HUDEP-2 (cell line): ENCODE data around the gene MOV10L1.
"Not testable (repeated sequence)": the region's sequence is repeated elsewhere in the genome, so short reads cannot be mapped to it uniquely, and the experiment has no call there.

Source experiments
- DNase-seq, 76 experiments: peaks; one replicate each; lab custom pipeline; 2025; ENCODE audit not compliant: unreplicated experiment in 76 of 76; lab: John Stamatoyannopoulos, UW

Gene MOV10L1

DNA sequence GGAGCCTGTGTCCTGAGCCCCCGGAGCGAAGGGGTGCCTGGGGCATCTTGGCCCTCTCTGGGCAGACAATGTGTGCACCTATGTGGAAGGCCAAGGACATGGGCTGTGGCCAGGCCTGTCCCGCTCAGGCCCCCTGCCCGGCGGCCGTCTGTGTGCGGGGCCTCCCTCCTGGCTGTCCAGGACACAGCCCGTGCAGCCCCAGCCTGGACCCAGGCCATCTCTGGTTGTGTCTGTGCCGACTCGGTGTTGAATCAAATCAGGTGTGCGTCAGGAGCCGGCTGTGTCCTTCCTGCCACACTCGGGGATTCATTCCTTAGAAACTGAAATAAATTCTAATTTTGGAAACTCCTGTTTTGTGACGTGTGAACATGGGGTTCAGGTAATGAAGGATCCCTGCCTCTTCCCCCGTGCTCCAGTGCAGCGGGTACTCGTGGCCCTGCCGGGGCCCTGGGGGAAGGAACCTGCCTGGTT lies 109.5 kb downstream of the MOV10L1 start:
- DNase-seq = no peak

GRCh38 chr22:50199829-50200460 lies 110.1 kb downstream of the MOV10L1 start:
- DNase-seq = peak in 1 of 76 experiments; percentile 10

DNA sequence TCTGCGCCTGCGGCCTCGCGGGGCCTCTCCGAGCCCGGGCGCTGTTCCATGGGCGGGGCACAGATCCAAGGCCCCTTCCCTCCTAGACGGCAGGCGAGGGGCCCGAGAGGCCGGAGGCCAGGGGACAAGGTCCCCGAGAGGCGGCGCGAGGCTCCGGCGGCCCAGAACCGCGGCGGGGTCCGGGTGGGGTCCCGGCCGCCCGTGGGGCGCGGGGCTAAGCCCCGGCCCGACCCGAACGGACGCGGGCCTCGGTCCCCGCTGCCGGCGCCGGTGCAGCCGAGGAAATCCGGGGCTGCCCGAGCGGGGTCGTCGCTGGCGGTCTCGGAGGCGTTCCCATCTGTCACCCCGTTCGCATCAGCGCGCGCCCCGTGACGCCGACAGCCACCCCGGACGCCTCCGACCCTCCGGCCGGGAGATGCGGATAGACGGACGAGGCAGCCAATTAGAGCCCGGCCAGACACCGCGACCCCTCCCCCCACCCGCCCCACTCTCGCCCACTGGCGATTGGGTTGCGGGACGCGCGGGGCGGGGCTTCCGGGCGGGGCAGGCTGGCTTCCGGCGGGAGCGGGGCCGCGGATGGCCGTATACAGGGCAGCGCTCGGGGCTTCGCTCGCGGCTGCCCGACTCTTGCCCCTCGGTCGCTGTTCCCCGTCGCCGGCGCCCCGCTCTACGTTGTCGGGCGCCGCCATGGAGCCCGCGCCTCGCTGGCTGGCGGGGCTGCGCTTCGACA lies 110.8 kb downstream of the MOV10L1 start, which contains the start of gene SELENOO:
TSS of gene SELENOO (plus strand) at position 551 of the 730 bp plus-strand sequence. CDS start at position 577, 26 bp downstream.
- DNase-seq = peak in 71 of 76 experiments; percentile 20 to 92 (median 80)

GRCh38 chr22:50201191-50202129 lies 111.7 kb downstream of the MOV10L1 start:
- peak in 19 of 76 experiments; percentile 6 to 49 (median 22) for DNase-seq

- no peak for DNase-seq
Observed at GRCh38 chr22:50202130-50202666, 112.4 kb downstream of the MOV10L1 start.

DNA sequence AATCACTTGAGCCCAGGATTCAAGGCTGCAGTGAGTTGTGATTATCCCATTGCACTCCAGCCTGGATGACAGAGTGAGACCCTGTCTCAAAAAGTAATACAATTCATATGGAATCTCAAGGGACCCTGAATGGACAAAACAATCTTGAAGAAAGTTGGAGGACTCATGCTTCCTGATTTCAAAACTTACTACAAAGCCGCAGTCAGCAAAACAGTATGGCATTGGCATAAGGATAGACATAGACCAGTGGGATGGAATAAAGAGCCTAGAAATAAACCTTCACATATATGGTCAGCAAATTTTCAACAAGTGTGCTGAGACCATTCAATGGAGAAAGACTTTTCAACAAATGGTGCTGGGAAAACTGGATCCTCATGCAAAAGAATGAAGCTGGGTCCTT lies 113.5 kb downstream of the MOV10L1 start:
- DNase-seq = no peak

DNA sequence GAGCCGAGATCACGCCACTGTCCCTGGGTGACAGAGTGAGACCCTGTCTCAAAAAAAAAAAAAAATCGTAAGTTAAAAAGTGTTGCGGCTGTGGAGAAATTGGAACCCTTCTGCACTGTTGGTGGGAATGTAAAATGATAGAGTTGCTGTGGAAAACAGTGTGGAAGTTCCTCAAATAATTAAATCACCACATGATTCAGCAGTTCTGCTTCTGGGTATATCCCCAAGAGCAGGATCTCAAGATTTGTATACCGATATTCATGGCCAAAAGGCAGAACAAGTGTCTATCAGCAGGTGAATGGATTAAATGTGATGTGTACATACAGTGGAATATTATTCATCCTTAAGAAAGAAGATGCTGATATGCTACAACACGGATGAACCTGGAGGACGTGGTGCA lies 114.8 kb downstream of the MOV10L1 start:
- DNase-seq = no peak

DNA sequence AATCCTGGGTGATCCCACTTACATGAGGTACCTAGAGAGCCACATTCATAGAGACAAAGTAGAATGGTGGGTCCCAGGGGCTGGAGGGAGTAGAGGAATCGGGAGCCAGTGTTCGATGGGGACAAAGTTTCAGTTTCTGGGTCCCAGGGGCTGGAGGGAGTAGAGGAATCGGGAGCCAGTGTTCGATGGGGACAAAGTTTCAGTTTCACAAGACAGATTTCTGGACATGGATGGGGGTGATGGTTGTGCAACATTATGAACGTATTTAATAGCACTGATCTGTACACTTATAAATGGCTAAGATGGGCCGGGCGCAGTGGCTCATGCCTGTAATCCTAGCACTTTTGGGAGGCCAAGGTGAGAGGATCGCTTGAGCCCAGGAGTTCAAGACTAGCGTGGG lies 115.2 kb downstream of the MOV10L1 start:
- DNase-seq = not testable (repeated sequence)

DNA sequence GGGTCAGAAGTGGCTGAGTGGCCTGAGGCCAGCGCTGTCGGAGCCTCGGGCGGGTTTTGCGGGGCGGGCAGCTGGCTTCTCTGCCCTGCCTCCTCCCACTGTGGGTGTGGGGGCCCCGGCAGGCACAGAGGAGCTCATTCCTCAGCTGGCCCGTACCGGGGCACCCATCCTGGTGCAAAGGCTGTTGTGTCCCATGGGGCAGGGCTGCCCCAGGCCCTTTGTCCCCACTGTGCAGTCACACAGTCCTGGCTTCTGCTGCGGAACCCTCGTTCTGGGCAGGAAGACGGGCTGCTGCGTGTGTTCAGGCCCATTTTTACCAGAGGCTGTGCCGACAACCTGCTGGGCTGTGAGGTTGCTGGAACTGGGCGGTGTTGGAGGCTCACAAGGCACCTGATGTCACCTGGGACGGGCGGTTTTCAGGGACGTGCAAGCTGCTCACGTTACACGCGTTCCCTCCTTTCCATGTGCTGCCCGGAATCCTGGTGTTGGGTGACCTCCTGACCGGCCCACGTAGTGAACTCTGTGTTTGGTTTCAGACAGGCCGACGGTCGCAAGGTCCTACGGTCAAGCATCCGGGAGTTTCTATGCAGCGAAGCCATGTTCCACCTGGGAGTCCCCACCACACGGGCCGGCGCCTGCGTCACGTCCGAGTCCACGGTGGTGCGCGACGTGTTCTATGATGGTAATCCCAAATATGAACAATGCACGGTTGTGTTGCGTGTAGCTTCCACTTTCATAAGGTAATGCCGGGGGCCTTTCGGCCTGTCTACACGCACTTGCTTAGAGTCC lies 116.2 kb downstream of the MOV10L1 start:
- no peak for DNase-seq

GRCh38 chr22:50206599-50206998 lies 116.8 kb downstream of the MOV10L1 start:
- peak in 37 of 76 experiments; percentile 8 to 73 (median 39) for DNase-seq

DNA sequence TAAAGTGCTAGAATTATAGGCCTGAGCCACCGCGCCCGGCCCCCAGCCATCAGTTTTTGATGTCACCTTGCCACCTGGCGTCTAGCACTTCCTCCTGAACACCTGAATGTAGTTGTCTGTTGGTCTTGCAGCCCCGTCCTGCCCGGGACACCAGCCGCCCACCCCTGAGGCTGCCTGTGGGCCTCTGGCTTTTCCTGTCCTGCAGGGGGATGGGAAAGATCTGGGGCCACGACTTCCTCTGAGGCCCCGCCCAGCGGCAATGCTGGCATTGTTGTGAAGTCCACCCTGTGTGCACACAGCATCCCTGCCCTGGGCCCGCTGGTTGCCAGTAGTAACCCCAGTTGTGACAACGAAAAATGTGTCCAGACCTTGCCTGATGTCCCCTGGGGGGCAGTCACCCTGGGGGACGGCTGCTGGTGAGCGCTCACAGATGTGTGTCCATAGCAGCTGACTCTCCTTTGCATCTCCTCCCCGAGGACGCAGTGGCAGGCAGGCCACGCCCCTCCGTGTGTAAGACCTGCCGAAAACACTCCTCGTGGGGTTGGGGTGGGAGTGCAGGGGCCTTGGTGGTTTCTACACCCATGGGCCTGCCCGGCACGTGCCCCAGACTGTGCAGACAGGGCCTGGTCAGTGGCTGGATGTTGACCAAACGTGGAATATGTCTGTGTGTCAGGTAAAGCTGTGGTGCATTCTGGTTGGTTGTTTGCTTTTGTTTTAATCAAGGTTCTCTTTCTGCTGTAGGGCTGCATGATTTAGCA lies 117.8 kb downstream of the MOV10L1 start:
- no peak for DNase-seq

- DNase-seq = no peak
Observed at GRCh38 chr22:50208430-50208938, 118.7 kb downstream of the MOV10L1 start.

GRCh38 chr22:50208939-50209892 lies 119.4 kb downstream of the MOV10L1 start:
- no peak for DNase-seq

- peak in 50 of 76 experiments; percentile 4 to 72 (median 34) for DNase-seq
Observed at GRCh38 chr22:50209893-50210292, 120.1 kb downstream of the MOV10L1 start.

DNA sequence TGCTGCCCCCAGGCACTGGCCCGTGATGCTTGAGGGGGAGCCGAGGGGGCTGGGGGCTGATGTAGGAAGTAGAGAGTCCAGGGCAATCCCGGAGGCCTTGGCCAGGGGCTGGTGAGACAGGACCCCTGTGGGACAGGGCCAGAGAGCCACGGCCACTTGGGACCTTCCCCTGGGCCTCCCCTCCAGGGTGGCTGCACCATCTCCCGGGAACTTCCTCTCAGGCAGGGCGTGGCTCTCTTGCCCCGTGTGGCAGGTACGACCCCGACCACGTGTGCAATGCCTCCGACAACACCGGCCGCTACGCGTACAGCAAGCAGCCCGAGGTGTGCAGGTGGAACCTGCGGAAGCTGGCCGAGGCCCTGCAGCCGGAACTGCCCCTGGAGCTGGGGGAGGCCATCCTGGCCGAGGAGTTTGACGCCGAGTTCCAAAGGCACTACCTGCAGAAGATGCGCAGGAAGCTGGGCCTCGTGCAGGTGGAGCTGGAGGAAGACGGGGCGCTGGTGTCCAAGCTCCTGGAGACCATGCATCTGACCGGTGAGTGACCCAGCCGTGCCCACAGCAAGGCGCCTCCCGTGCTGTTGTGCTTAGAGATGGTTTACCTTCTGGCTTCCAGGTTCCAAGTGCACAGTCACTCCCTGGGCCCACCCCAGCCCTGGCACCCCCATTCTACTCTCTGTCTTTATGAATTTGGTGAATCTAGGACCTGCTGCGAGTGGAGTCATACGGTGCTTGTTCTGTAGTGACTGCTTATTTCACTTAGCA lies 120.8 kb downstream of the MOV10L1 start:
- no peak for DNase-seq

- DNase-seq = no peak
Observed at GRCh38 chr22:50211147-50211546, 121.3 kb downstream of the MOV10L1 start.
